Suprapubic skin (tissue), 4 donors: ENCODE measurements around the gene MRPL39. TPM values are rescaled to one million over a fixed set of nuclear protein-coding genes. Genes with fewer than 3 reads are reported as not detected.

Source experiments
- DNase-seq, 2 donors: peaks; one replicate each; pipeline ENCODE4 v3.0.0-alpha.2; 2019; ENCODE audit warnings: low spot score in 2 of 2
- H3K27ac ChIP-seq: fragments of 200-600 bp; sonication (generic); one replicate; pipeline ENCODE4 v1.5.1; 2019
- H3K27me3 ChIP-seq: fragments of 200-600 bp; sonication (generic); one replicate; pipeline ENCODE4 v1.5.1; 2019
- H3K36me3 ChIP-seq: fragments of 200-600 bp; sonication (generic); one replicate; pipeline ENCODE4 v1.5.1; 2019
- H3K4me1 ChIP-seq: fragments of 200-600 bp; sonication (generic); one replicate; pipeline ENCODE4 v1.5.1; 2019
- H3K4me3 ChIP-seq: fragments of 200-600 bp; sonication (generic); one replicate; pipeline ENCODE4 v1.5.1; 2019; ENCODE audit warnings: mild to moderate bottlenecking
- H3K9me3 ChIP-seq: fragments of 200-600 bp; sonication (generic); one replicate; pipeline ENCODE4 v1.5.1; 2019
- EP300 ChIP-seq: sonication (generic); formaldehyde crosslinking; IDR thresholded peaks from one replicate; pipeline ENCODE4 v1.6.1; 2017; ENCODE audit warnings: antibody characterized with exemption
- POLR2A ChIP-seq, 2 donors: fragments of 450-650 bp; IDR thresholded peaks; one replicate each; pipeline ENCODE4 v1.6.1; 2017; ENCODE audit warnings: antibody characterized with exemption in 2 of 2, mild to moderate bottlenecking in 2 of 2, moderate library complexity in 2 of 2
- POLR2AphosphoS5 ChIP-seq, 3 donors: sonication (generic); formaldehyde crosslinking; IDR thresholded peaks; one replicate each; pipeline ENCODE4 v1.6.1; 2017; ENCODE audit warnings: antibody characterized with exemption in 3 of 3
- WGBS: methylation state at CpG from one replicate; pipeline ENCODE4 v1.1.5; 2018; 5-methylcytosine and 5-hydroxymethylcytosine counted together
- total RNA-seq, 4 donors: library from RNA; depleted of rRNA; stranded (reverse); fragments of >200 nt; gene quantifications; one replicate each; pipeline ENCODE4 v1.1.0, GENCODE V29; 2016
- TF ChIP-seq, protein P1 (sequence below), 2 donors: fragments of 200-600 bp in 1 of 2; fragments of 450-650 bp in 1 of 2; sonication (generic) in 1 of 2; IDR thresholded peaks; one replicate each; pipeline ENCODE4 v1.5.1; 2016 to 2019; ENCODE audit warnings: antibody characterized with exemption in 2 of 2, mild to moderate bottlenecking in 1 of 2, moderate library complexity in 1 of 2

MRPL39 gene
- total RNA-seq, 4 donors from 2014 or later = 21.4 to 28.7 (median 23.1) TPM

DNA sequence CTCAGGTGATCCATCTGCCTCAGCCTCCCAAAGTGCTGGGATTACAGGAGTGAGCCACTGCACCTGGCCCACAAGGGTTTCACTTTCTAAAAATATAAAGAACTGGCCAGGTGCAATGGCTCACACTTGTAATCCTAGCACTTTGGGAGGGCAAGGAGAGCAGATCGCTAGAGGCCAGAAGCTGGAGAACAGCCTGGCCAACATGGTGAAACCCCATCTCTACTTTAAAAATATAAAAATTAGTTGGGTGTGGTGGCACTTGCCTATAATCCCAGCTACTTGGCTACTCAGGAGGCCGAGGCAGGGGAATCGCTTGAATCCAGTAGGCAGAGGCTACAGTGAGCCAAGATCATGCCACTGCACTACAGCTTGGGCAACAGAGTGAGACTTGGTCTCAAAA lies 25.7 kb downstream of the MRPL39 start:
- no peaks in the 10 kb centered on the region for H3K27me3 ChIP-seq
- H3K4me1 ChIP-seq = no peaks in the 10 kb centered on the region
- TF ChIP-seq POLR2AphosphoS5 (IDR thresholded peaks at IDR 0.05) (no peak), POLR2A (IDR thresholded peaks at IDR 0.05) (no peak), EP300 (no peak)
- TF ChIP-seq, protein P1, sequence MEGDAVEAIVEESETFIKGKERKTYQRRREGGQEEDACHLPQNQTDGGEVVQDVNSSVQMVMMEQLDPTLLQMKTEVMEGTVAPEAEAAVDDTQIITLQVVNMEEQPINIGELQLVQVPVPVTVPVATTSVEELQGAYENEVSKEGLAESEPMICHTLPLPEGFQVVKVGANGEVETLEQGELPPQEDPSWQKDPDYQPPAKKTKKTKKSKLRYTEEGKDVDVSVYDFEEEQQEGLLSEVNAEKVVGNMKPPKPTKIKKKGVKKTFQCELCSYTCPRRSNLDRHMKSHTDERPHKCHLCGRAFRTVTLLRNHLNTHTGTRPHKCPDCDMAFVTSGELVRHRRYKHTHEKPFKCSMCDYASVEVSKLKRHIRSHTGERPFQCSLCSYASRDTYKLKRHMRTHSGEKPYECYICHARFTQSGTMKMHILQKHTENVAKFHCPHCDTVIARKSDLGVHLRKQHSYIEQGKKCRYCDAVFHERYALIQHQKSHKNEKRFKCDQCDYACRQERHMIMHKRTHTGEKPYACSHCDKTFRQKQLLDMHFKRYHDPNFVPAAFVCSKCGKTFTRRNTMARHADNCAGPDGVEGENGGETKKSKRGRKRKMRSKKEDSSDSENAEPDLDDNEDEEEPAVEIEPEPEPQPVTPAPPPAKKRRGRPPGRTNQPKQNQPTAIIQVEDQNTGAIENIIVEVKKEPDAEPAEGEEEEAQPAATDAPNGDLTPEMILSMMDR (IDR thresholded peaks at IDR 0.05) = no peak
- no peak for DNase-seq
- 98% methylated on average over 3 of the region's 3 CpGs for WGBS
- H3K4me3 ChIP-seq = no peak overlapping the region
- H3K27ac ChIP-seq = no peak overlapping the region
- no peaks in the 10 kb centered on the region for H3K9me3 ChIP-seq
- H3K36me3 ChIP-seq = peaks cover 14% of the 10 kb centered on the region

DNA sequence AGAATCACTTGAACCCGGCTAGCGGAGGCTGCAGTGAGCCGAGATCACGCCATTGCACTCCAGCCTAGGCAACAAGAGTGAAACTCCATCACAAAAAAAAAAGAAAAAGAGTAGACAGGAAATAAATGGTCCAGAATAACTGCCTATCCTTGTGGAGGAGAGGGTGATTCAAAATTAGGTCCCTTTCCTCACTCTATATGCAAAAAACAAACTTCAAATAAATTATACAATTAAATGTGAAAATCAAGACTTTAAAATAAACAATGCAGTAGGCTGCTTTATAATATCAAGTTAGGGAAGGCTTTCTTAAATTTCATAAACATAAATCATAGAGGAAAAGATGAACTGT lies 26.4 kb downstream of the MRPL39 start:
- H3K27me3 ChIP-seq = no peaks in the 10 kb centered on the region
- no peaks in the 10 kb centered on the region for H3K4me1 ChIP-seq
- H3K36me3 ChIP-seq = peaks cover 9% of the 10 kb centered on the region
- H3K27ac ChIP-seq = no peak overlapping the region
- no peak overlapping the region for H3K4me3 ChIP-seq
- no peak for DNase-seq
- 100% methylated on average over 4 of the region's 4 CpGs for WGBS
- H3K9me3 ChIP-seq = no peaks in the 10 kb centered on the region
- TF ChIP-seq POLR2A (IDR thresholded peaks at IDR 0.05) = no peak
- TF ChIP-seq EP300 = no peak
- TF ChIP-seq, protein P1 (IDR thresholded peaks at IDR 0.05) = no peak
- TF ChIP-seq POLR2AphosphoS5 (IDR thresholded peaks at IDR 0.05) = no peak

DNA sequence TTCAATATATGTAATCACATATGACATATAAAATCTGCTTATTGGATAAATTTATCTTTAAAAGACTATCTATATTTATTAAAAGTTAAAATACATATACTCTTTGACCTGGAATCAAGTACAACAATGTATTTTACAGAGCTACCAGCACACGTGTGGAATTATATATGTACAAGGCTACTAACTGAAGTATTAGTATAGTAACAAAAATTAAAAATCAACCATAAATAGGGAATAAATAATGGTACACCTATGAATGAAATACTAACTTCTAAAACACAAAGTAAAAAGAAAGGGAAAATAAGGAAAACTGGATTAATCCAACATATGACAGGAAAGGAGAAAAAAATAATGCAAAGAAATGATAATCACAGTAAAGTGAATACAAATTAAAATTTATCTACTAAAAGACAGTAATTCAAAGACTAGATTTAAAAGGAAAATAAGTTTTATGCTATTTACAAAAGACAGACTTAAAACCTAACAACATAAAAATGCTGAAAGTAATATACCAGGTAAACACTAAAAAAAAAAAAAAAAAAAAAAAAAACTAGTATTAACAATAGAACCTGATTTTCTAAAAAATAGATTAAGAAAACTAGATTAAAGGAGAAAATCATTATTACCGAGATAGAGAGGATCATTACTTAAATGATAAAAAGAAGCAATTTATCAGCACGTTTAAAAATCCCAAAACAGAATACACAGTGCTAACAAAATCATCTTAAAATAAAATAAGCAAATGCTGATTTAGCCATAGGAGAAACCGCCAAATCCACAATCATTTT lies 27.9 kb downstream of the MRPL39 start:
- no peak overlapping the region for H3K27ac ChIP-seq
- H3K27me3 ChIP-seq = no peaks in the 10 kb centered on the region
- no peak for DNase-seq
- no peaks in the 10 kb centered on the region for H3K4me1 ChIP-seq
- TF ChIP-seq, protein P1 (IDR thresholded peaks at IDR 0.05) = no peak
- no peak for TF ChIP-seq POLR2A (IDR thresholded peaks at IDR 0.05)
- TF ChIP-seq POLR2AphosphoS5 (IDR thresholded peaks at IDR 0.05) = no peak
- no peak for TF ChIP-seq EP300
- peaks cover 2% of the 10 kb centered on the region for H3K36me3 ChIP-seq
- no peaks in the 10 kb centered on the region for H3K9me3 ChIP-seq
- WGBS = 71% methylated on average over 4 of the region's 4 CpGs
- H3K4me3 ChIP-seq = no peak overlapping the region

DNA sequence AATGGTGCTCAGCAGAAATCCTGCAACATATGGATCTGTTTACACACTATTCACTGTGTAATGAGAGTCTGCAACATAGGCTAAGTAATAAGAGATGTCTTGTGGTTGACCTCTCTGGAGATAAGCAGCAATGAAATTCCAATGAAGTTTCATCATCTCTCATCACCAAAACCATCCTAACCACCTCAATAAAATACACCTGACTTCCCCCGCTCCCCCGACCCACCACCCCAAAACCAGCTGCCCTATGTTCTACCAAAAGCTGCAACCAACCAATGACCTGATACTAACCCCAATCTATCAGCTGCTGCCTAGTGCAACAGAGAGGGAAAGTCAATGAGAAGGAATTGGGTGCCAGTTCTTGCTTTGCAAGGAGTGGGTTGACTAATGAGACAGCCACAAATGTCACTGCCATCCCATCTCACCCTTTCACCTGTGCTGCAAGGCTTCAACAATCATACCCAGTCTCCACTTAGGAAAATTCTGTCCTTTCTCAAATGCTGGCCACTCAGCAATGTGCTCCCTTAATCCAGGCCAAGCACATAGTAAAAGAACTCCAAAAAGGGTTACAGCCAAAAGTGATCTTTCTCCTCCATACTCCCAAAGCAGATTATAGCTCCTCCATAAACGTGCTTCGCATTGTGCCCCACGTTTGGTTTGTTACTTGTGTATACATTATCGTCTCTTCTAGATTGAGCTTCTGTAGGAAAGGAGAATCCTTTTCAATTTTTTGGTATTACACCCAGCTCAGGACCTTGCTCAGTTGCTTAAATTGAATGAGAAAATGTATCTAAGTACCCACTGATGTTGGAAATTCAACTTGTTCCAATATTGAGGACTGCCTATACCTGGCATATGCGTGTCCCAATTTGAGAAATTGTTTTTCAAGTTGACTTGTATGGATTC lies 29.0 kb downstream of the MRPL39 start:
- Histone ChIP-seq H3K27ac (no peak overlapping the region), H3K36me3 (peaks cover 2% of the 10 kb centered on the region), H3K4me1 (peaks cover 7% of the 10 kb centered on the region), H3K27me3 (no peaks in the 10 kb centered on the region), H3K9me3 (no peaks in the 10 kb centered on the region), H3K4me3 (no peak overlapping the region)
- TF ChIP-seq, protein P1 (IDR thresholded peaks at IDR 0.05) = no peak
- TF ChIP-seq EP300 (no peak), POLR2A (IDR thresholded peaks at IDR 0.05) (no peak), POLR2AphosphoS5 (IDR thresholded peaks at IDR 0.05) (no peak)
- WGBS = 95% methylated on average over 7 of the region's 7 CpGs
- DNase-seq = no peak
